Thyroid gland (tissue), 4 donors: Measurements from ENCODE around the gene SLC6A12. TPM values are rescaled to one million over a fixed set of nuclear protein-coding genes. Genes with fewer than 3 reads are reported as not detected.

Experiments used
- DNase-seq, 2 donors: peaks; one replicate each; pipeline ENCODE4 v3.0.0-alpha.2; 2019
- H3K27ac ChIP-seq, 3 donors: fragments of 200-600 bp; sonication (generic); 1 replicate in 2 of 3; 2 replicates in 1 of 3; pipeline ENCODE4 v1.5.1; 2016 to 2019; ENCODE audit warnings: mild to moderate bottlenecking in 1 of 3, moderate library complexity in 1 of 3
- H3K27me3 ChIP-seq: fragments of 200-600 bp; sonication (generic); one replicate; pipeline ENCODE4 v1.5.1; 2019
- H3K36me3 ChIP-seq, 2 donors: fragments of 200-600 bp; sonication (generic); one replicate each; pipeline ENCODE4 v1.5.1; 2016 to 2019
- H3K4me1 ChIP-seq, 2 donors: fragments of 200-600 bp; sonication (generic); one replicate each; pipeline ENCODE4 v1.5.1; 2017 to 2019
- H3K4me3 ChIP-seq, 3 donors: fragments of 200-600 bp; sonication (generic); replicated peaks in 1 of 3; 1 replicate in 2 of 3; 2 replicates in 1 of 3; pipeline ENCODE4 v1.5.1; 2016; ENCODE audit warnings: mild to moderate bottlenecking in 1 of 3
- H3K9me3 ChIP-seq: fragments of 200-600 bp; sonication (generic); one replicate; pipeline ENCODE4 v1.5.1; 2017
- POLR2A ChIP-seq, 2 donors: fragments of 450-650 bp; IDR thresholded peaks; one replicate each; pipeline ENCODE4 v1.6.1; 2017; ENCODE audit warnings: antibody characterized with exemption in 2 of 2, mild to moderate bottlenecking in 2 of 2, moderate library complexity in 1 of 2
- WGBS, 2 donors: methylation state at CpG; one replicate each; pipeline ENCODE4 v1.1.5; 2017; 5-methylcytosine and 5-hydroxymethylcytosine counted together
- intact Hi-C: fragments of 100-400 bp; cut with DNase I; formaldehyde crosslinking; loops from one replicate; pipeline ENCODE4 v1.15.1; 2023
- total RNA-seq, 4 donors: library from RNA; depleted of rRNA; stranded (reverse); fragments of >200 nt; gene quantifications; one replicate each; pipeline ENCODE4 v1.2.3, GENCODE V29; 2016
- TF ChIP-seq, protein P1 (sequence below), 6 experiments: fragments of 200-600 bp in 3 of 6; fragments of 450-650 bp in 3 of 6; sonication (generic) in 3 of 6; IDR thresholded peaks; one replicate each; pipeline ENCODE4 v1.5.1; 2016 to 2019; ENCODE audit warnings: antibody characterized with exemption in 6 of 6, mild to moderate bottlenecking in 2 of 6, inconsistent platforms in 1 of 6, moderate library complexity in 1 of 6

SLC6A12 gene
- total RNA-seq, 4 donors from 2014 or later = 9.4 to 27.7 (median 18.3) TPM

DNA sequence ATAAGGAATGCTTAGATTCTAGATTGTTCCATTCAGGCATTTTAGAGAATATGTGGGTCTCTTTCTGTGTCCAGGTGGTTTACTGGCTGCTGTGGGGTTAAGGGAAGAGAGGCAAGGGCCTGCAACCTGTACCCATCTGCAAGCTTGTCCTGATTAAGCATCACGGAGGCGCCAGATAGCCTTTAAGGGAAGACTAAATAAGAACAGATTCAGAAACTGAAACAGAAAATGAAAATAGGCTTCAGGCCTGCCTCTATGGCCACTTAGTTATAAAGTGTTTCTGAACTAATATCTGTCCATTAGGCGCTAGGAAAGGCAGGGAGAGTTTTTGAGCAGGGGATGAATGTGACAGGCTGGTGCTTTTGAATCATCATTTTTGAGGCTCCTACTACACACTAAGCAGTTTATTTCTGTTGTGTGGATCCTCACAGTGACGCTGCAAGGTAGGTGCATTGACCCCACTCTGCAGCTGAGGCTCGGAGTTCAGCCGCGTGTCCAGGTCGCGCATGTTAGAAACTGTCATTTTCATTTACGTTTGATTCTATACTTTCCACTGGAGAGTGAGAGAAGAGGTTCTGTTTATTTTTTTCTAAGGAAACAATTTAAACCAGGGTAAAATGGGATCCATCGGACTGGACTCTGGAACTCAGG lies 47.4 kb downstream of the SLC6A12 start:
- no peaks in the 10 kb centered on the region for H3K27me3 ChIP-seq
- no peaks in the 10 kb centered on the region for H3K9me3 ChIP-seq
- 89 to 92% methylated on average over 11 of the region's 11 CpGs for WGBS, 2 donors
- no peak overlapping the region for H3K4me3 ChIP-seq
- no peak for DNase-seq
- TF ChIP-seq POLR2A (IDR thresholded peaks at IDR 0.05) = no peak
- TF ChIP-seq, protein P1, sequence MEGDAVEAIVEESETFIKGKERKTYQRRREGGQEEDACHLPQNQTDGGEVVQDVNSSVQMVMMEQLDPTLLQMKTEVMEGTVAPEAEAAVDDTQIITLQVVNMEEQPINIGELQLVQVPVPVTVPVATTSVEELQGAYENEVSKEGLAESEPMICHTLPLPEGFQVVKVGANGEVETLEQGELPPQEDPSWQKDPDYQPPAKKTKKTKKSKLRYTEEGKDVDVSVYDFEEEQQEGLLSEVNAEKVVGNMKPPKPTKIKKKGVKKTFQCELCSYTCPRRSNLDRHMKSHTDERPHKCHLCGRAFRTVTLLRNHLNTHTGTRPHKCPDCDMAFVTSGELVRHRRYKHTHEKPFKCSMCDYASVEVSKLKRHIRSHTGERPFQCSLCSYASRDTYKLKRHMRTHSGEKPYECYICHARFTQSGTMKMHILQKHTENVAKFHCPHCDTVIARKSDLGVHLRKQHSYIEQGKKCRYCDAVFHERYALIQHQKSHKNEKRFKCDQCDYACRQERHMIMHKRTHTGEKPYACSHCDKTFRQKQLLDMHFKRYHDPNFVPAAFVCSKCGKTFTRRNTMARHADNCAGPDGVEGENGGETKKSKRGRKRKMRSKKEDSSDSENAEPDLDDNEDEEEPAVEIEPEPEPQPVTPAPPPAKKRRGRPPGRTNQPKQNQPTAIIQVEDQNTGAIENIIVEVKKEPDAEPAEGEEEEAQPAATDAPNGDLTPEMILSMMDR (IDR thresholded peaks at IDR 0.05) = no peak
- H3K36me3 ChIP-seq = no peaks in the 10 kb centered on the region
- intact Hi-C loops = no loop called here
- H3K27ac ChIP-seq = no peak overlapping the region
- peaks cover 10 to 20% of the 10 kb centered on the region in 2 donors for H3K4me1 ChIP-seq

GRCh38 chr12:165862-166368 lies 48.0 kb downstream of the SLC6A12 start:
- DNase-seq = no peak
- no peak overlapping the region for H3K27ac ChIP-seq
- H3K9me3 ChIP-seq = no peaks in the 10 kb centered on the region
- H3K4me3 ChIP-seq = no peak overlapping the region
- peaks cover 10 to 20% of the 10 kb centered on the region in 2 donors for H3K4me1 ChIP-seq
- TF ChIP-seq POLR2A (IDR thresholded peaks at IDR 0.05) = no peak
- TF ChIP-seq, protein P1 (IDR thresholded peaks at IDR 0.05) = no peak
- intact Hi-C loops = no loop called here
- no peaks in the 10 kb centered on the region for H3K36me3 ChIP-seq
- H3K27me3 ChIP-seq = no peaks in the 10 kb centered on the region
- 92 to 94% methylated on average over 15 of the region's 15 CpGs for whole genome bisulfite sequencing, 2 donors

- H3K4me1 ChIP-seq = peaks cover 10 to 20% of the 10 kb centered on the region in 2 donors
- peak overlapping the region; percentile 20 to 55 (median 44) for H3K27ac ChIP-seq
- no peaks in the 10 kb centered on the region for H3K27me3 ChIP-seq
- DNase-seq = peak; percentile 98
- intact Hi-C loops = no loop called here
- no peak overlapping the region for H3K4me3 ChIP-seq
- 40 to 57% methylated on average over 7 of the region's 7 CpGs for WGBS, 2 donors
- H3K9me3 ChIP-seq = no peaks in the 10 kb centered on the region
- no peaks in the 10 kb centered on the region for H3K36me3 ChIP-seq
- TF ChIP-seq POLR2A (IDR thresholded peaks at IDR 0.05) = peak in 1 of 2 donors; percentile 66
- TF ChIP-seq, protein P1 (IDR thresholded peaks at IDR 0.05) = no peak
These were observed 49.8 kb downstream of the SLC6A12 start for GRCh38 chr12:164207-164606.

GRCh38 chr12:163406-163986 lies 50.5 kb downstream of the SLC6A12 start:
- no peak overlapping the region for H3K4me3 ChIP-seq

More at GRCh38 chr12:163406-163986, 50.5 kb downstream of the SLC6A12 start:
- TF ChIP-seq, protein P1 (IDR thresholded peaks at IDR 0.05) = no peak
- TF ChIP-seq POLR2A (IDR thresholded peaks at IDR 0.05) = no peak
- Histone ChIP-seq H3K27ac (peak overlapping the region in 1 of 3 donors; percentile 55), H3K27me3 (no peaks in the 10 kb centered on the region), H3K36me3 (no peaks in the 10 kb centered on the region), H3K4me1 (peaks cover 10 to 20% of the 10 kb centered on the region in 2 donors), H3K9me3 (no peaks in the 10 kb centered on the region)
- no peak for DNase-seq
- WGBS, 2 donors = 90 to 92% methylated on average over 14 to 21 of the region's 26 CpGs
- intact Hi-C loops = no loop called here
